Measurements from ENCODE around the gene SLC47A2.

Gene SLC47A2

DNA sequence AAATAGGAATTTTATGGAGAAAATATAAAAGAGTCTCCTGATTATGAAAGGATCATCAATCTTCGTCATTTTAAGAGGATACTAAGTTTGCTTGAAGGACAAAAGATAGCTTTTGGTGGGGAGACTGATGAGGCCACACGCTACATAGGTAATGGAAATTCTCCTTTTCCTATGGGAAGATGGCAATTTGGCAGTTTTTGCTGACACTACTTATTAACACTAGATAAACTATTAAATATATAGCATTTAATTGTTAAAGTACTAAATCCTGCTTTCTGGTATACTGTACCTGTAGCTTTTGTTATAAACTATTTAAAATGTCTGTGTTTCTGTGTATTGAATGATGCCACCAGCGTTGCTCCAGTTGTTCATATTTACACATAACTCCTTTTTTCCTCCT is 55.3 kb downstream of the SLC47A2 start:
- DNase-seq = no peak

DNA sequence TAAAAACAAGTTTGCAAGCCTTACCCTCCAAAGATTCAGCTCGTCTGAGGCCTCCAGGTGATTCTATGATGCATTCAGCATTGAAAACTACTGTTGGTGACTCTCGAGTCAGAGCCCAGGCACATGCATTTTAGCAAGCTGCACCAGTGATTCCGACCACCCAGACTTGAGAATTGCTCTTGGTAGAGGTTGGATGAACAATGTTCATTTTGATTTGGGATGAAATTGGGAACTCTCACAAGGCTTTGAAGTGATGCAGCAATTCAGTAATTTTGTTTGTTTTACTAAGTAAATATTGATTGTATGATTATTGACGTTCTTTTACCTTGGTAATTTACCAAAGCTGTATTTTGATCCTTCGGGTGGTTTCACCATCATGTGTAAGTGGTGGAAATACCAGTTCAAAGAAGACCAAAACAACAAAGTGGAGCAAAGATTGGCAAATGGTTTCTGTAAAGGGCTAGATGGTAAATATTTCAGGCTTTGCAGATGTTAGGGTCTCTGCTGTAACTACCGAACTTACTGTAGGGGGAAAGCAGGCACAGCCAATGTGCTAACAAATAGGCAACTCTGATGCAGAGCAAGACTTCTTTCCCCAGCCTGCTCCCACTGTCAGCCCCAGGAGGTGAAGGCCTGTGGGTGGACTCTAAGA is 56.0 kb downstream of the SLC47A2 start:
- DNase-seq = no peak

GRCh38 chr17:19659366-19660177 is 56.8 kb downstream of the SLC47A2 start:
- no peak for DNase-seq

- no peak for DNase-seq
Observed at GRCh38 chr17:19656851-19657581, 59.4 kb downstream of the SLC47A2 start.

DNA sequence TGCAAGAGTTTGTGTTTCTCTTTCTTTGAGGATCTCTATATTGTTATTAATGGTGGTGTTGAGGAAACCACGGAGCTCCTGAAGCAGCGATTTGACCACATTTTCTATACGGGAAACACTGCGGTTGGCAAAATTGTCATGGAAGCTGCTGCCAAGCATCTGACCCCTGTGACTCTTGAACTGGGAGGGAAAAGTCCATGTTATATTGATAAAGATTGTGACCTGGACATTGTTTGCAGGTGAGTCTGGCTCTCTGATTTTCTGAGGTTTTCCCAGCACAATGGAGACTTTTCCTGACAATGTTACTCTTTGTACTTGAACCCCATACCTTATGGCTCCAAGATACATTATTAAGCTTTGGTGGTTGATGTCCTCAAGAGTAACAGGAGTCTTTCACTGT is 60.0 kb downstream of the SLC47A2 start:
- no peak for DNase-seq

- DNase-seq = no peak
Observed at GRCh38 chr17:19654896-19655295, 61.5 kb downstream of the SLC47A2 start.

GRCh38 chr17:19654342-19654886 is 62.0 kb downstream of the SLC47A2 start:
- DNase-seq = no peak

GRCh38 chr17:19652595-19652994 is 63.8 kb downstream of the SLC47A2 start:
- no peak for DNase-seq

DNA sequence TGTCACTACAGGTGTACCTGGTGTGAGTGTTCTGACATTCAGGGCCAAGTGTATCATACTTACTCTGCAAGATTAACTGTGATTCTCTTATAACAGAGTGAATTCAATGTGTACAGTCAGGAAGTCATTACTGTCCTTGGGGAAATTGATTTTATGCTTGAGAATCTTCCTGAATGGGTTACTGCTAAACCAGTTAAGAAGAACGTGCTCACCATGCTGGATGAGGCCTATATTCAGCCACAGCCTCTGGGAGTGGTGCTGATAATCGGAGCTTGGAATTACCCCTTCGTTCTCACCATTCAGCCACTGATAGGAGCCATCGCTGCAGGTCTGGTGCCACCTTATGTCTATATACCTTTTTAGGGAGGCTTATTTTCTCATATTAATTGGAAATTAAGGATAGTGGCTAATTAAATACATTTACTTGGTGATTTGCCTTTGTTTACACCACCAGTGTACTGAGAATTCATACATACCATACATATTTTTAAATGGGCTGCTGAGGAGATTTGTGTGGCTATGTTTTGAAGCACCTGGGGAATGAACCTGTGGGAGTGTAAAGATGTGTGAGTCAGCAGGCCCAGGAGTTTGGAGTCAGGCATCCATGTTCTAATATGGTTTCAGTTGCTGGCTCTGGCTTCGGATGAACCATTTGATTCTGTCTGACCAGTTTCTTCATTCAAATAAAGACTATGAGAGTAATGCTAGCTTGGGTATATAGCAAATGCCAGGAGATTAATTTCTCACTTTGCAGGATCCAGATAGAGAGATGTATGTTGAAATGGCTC is 64.7 kb downstream of the SLC47A2 start:
- no peak for DNase-seq

DNA sequence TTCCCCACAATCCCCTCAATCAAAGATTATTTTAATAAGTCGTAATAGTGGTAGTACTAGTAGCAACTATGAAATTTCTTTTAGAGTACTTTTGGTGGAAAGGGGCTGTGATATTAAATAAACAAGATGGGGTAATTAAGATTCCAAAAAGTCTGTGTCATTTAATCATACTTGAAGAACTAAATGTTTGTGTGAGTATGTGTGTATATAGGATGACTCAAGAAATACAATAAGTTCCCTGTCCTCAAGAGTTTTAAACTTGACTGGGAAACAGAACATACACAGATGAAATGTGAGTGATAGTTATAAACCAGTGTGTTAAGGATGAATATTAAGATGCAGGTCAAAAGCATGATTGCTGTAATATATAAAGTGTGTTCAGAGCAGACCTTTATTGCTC is 65.6 kb downstream of the SLC47A2 start:
- DNase-seq = no peak

GRCh38 chr17:19649274-19649541 is 67.2 kb downstream of the SLC47A2 start:
- DNase-seq = no peak

DNA sequence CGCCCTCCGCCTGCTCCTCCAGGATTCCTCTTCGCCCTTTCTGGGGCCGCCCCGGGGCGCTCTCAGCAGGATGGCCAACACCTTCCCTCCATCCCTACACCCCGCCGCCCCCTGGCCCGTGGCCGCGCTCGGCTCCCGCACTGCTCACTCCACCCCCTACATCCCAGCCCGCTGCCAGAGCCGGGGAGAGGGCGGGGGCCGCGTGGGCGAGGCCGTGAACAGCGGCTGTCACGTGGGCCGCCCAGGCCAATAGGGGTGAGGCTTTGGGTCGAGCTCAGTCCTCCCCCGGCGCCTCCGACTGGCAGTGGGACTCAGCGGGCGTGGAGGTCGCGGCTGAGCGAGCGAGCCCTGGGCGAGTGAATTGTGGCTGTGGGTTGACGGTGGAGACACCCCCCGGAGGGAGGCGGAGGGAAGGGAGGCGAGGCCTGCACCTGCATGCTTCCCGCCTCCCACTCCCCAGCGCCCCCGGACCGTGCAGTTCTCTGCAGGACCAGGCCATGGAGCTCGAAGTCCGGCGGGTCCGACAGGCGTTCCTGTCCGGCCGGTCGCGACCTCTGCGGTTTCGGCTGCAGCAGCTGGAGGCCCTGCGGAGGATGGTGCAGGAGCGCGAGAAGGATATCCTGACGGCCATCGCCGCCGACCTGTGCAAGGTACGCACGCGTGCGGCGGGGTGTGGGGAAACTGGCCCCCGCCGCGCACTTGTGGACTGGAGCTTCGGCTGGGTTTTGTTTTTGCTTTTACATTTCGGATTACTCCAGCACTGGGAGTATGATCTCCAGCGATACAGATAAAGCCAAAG is 67.7 kb downstream of the SLC47A2 start, which contains the start of gene ALDH3A2:
Gene ALDH3A2, plus strand, starts transcription at position 277 of the 799 bp plus-strand sequence. Its CDS starts 221 bp downstream, at position 498.
- peak; percentile 18 for DNase-seq

DNA sequence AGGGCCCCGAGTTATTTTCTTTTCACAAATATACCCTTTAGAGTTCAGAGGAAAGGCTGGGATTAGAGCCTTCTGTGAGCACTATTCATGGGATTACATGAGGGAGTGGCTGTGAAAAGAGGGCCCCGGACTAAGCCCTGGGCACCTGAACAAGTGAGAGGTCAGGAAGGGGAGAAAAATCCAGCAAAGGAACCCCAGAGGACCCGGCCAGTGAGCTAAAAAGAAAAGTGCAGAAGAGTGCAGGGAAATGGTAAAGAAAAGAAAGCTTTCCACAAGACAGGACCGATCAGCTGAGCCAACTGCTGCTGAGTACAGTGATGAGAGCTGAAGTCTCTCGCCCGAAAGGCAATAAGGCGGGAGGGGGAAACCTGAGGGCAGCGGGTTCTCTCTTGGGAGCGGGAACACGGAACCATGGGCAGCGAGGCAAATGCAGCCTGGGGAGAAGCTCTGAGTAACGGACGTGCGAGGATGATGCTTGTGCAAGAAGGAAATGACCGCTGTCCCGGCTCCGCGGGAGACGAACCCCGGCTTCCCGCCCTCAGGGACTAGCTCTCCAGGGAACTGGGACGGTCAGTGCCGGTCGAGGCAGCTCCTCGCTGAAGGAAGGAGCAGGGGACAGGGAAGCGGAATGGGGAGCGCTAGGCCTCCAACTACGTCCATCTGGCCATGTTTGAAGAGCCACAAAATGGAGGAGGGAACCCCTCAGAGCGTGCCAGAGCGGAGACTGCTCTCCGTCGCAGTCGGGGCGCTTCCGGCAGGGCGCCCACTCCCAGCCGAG is 68.5 kb downstream of the SLC47A2 start:
- DNase-seq = peak; percentile 2

GRCh38 chr17:19646788-19647696 is 69.3 kb downstream of the SLC47A2 start:
- no peak for DNase-seq

GRCh38 chr17:19645734-19646201 is 70.6 kb downstream of the SLC47A2 start:
- no peak for DNase-seq

DNA sequence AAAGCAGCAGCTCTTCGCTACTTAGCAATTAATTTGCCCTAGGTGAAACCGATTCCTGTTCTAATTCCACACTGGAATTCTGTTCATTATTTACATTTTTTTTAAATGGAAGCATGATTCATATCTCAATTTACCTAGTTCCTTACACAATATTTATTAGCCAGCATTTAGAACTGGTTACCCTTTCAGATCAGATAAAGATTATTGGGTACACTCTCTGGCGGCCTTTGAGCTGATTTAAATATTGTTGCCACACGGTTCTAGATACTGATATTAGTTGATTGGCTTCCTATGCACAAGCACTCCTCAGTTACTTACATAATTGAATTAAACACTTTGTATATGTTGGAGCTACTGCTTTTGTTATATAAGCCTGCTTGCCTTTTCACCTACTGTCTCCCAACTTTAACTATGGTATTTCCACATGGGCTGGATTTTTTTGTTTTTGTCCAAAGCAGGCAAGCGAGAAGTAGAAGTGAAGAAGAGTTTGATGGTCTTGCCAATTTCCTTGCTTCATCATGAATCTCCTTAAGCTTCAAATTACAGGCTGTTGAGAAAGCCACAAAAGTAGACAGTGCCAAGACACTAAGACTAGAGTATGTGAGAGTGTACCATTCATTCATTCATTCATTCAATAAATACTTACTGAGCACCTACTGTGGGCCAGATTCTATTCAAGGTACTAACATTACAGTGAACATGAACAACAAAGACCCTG is 71.7 kb downstream of the SLC47A2 start:
- DNase-seq = no peak

DNA sequence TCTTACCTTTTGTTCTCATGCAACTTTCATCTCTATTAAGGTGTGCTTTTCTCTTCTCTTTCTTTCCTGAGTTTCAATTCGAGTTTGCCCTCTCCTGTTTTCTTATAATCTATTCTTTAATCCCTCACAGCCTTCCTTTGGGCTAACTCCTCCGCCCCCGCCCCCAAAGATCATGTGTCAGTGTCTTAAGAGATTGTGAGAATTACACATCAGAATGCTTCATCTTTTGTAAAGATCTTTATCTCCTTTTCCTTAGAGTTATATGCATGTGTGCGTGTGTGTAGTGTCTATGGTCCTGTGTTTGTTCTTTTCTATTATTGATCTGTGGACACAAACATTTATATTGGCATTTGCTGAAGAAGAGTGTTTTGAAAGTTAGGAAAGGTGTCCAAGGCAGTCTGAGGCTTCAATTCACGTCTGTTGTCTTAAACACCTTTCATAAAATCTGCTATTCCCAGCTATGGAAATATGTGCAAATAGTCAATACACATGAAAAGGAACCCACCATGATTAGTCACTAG is 74.0 kb downstream of the SLC47A2 start:
- DNase-seq = no peak

DNA sequence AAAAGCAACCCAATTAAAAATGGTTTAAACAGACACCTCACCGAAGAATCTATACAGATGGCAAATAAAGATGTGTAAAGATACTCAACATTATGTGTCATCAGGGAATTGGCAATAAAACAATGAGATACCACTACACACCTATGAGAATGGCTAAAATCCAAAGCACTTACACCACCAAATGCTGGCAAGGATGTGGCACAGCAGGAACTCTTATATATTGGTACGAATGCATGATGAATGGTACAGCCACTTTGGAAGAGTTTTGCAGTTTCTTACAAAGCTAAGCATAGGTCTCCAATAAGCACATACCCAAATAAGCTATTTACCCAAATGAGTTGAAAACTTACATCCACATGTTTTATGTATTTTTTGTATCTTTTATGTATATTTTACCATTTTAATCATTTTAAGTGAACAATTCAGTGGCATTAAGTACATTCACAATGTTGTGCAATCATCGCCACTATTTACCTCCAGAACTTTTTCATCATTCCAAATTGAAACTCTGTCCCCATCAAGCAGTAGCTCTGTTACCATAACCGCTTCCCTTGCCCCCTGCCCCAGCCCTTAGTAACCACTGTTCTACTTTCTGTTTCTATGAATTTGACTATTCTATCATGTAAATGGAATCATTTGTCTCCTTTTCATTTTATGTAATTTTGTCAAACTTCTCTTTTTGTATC is 74.6 kb downstream of the SLC47A2 start:
- no peak for DNase-seq
